Lower lobe of right lung (tissue), 2 donors: ENCODE results near the gene METTL25. TPM values are rescaled to one million over a fixed set of nuclear protein-coding genes. Genes with fewer than 3 reads are reported as not detected.

ENCODE experiments used
- ATAC-seq, 2 donors: fragments of 200-7000 bp; cut with Tn5 transposase; one replicate each; pipeline ENCODE4 v1.9.1; 2020 to 2022; ENCODE audit warnings: mild to moderate bottlenecking in 2 of 2, moderate library complexity in 2 of 2
- DNase-seq: peaks from one replicate; pipeline ENCODE4 v3.0.0-alpha.2; 2020
- H3K27ac ChIP-seq: fragments of 200-600 bp; one replicate; pipeline ENCODE4 v1.8.0; 2022
- H3K27me3 ChIP-seq: fragments of 200-600 bp; one replicate; pipeline ENCODE4 v1.8.0; 2022; ENCODE audit warnings: low read depth
- H3K36me3 ChIP-seq: fragments of 200-600 bp; one replicate; pipeline ENCODE4 v1.8.0; 2022; ENCODE audit warnings: mild to moderate bottlenecking
- H3K4me1 ChIP-seq: fragments of 200-600 bp; one replicate; pipeline ENCODE4 v1.8.0; 2022
- H3K4me3 ChIP-seq: fragments of 200-600 bp; one replicate; pipeline ENCODE4 v1.8.0; 2022; ENCODE audit warnings: mild to moderate bottlenecking
- H3K9me3 ChIP-seq: fragments of 200-600 bp; one replicate; pipeline ENCODE4 v1.8.0; 2022
- CTCF ChIP-seq: fragments of 200-600 bp; IDR thresholded peaks from one replicate; pipeline ENCODE4 v1.8.0; 2022; ENCODE audit warnings: antibody characterized with exemption, mild to moderate bottlenecking
- intact Hi-C: fragments of 100-400 bp; cut with DNase I; formaldehyde crosslinking; loops from one replicate; pipeline ENCODE4 v1.11.0; 2022
- total RNA-seq: library from RNA; stranded (reverse); fragmentation: NEBNext Ultra II Directional; extraction: Animal tissue kit (Norgen Biotek cat#: 25700); gene quantifications from one replicate; pipeline ENCODE4 v1.2.1, GENCODE V29; 2021
- donor health status: DM: no; HTN: yes; CAD: no; lungs with severe emphysema.

METTL25 gene
- total RNA-seq, 1 donor from 2014 or later: 15.7 TPM

GRCh38 chr12:82440885-82441284, 82.6 kb downstream of the METTL25 start:
- no peak for ATAC-seq
- Histone ChIP-seq H3K9me3 (no peaks in the 10 kb centered on the region), H3K36me3 (peaks cover 12% of the 10 kb centered on the region), H3K27me3 (no peaks in the 10 kb centered on the region), H3K4me3 (no peak overlapping the region), H3K4me1 (no peaks in the 10 kb centered on the region), H3K27ac (no peak overlapping the region)
- DNase-seq: no peak
- intact Hi-C loops: no loop called here
- TF ChIP-seq CTCF: no peak

DNA sequence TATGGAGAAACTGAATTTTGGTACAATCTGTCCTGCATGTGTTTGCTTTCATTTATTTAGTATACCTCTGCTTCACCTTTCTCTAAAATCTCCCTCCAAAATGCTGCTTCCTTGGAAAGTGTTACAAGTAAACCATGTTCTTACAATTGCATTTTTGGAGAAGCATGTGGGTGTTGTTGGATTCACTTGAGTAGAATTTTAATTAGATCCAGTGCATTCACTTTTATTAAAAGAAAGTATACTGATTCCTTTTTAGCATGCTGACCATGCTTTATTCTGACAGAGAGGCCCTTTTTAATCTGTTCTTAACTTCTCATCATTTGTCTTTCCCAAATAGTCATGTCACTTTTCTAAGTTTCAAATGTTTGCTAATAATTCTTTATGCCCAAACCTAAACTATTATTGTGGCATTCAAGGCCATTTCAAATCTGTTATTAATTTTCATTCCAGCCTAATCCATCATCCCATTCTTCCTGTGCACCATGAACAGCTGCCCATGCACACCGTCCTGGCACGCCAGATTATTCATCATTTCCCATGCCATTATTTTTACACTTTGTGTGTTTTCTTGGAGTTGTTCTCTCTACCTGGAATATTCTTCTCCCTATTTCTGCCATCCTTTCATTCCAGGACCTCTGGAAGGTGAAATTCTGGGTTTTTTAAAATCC, 90.7 kb downstream of the METTL25 start:
- no peak overlapping the region for H3K27ac ChIP-seq
- H3K36me3 ChIP-seq: peaks cover 6% of the 10 kb centered on the region
- no peaks in the 10 kb centered on the region for H3K27me3 ChIP-seq
- ATAC-seq (no peak), DNase-seq (no peak)
- intact Hi-C loops: no loop called here
- no peaks in the 10 kb centered on the region for H3K4me1 ChIP-seq
- H3K9me3 ChIP-seq: no peaks in the 10 kb centered on the region
- H3K4me3 ChIP-seq: no peak overlapping the region
- no peak for TF ChIP-seq CTCF

GRCh38 chr12:82456633-82457032, 98.3 kb downstream of the METTL25 start:
- Histone ChIP-seq H3K4me1 (no peaks in the 10 kb centered on the region), H3K27ac (no peak overlapping the region), H3K4me3 (no peak overlapping the region), H3K27me3 (no peaks in the 10 kb centered on the region), H3K9me3 (no peaks in the 10 kb centered on the region), H3K36me3 (peaks cover 22% of the 10 kb centered on the region)
- ATAC-seq: no peak
- intact Hi-C loops: no loop called here
- no peak for DNase-seq
- TF ChIP-seq CTCF: no peak

- TF ChIP-seq CTCF: no peak
- intact Hi-C loops: no loop called here
- DNase-seq (no peak), ATAC-seq (no peak)
- Histone ChIP-seq H3K9me3 (no peaks in the 10 kb centered on the region), H3K4me1 (no peaks in the 10 kb centered on the region), H3K36me3 (peaks cover 22% of the 10 kb centered on the region), H3K27me3 (no peaks in the 10 kb centered on the region), H3K27ac (no peak overlapping the region), H3K4me3 (no peak overlapping the region)
Measured at GRCh38 chr12:82458101-82458500, 99.8 kb downstream of the METTL25 start.

- DNase-seq: no peak
- Histone ChIP-seq H3K4me3 (no peak overlapping the region), H3K4me1 (no peaks in the 10 kb centered on the region), H3K9me3 (no peaks in the 10 kb centered on the region), H3K27me3 (no peaks in the 10 kb centered on the region), H3K36me3 (peaks cover 22% of the 10 kb centered on the region), H3K27ac (no peak overlapping the region)
- TF ChIP-seq CTCF: no peak
- intact Hi-C loops: no loop called here
- no peak for ATAC-seq
Measured at GRCh38 chr12:82461393-82461792, 103.1 kb downstream of the METTL25 start.
